NCI-H1417 (cell line): ENCODE data around the gene CYP4V2.
A peak's percentile ranks its signal among the peaks of the same experiment; 100 is the strongest.
"Not testable (repeated sequence)": the region's sequence is repeated elsewhere in the genome, so short reads cannot be mapped to it uniquely, and the experiment has no call there.

Experiments used
- DNase-seq, 3 experiments: peaks; one replicate each; lab custom pipeline; 2025; lab: John Stamatoyannopoulos, UW

CYP4V2 gene

GRCh38 chr4:186228514-186228894, 37.1 kb downstream of the CYP4V2 start:
- DNase-seq: no peak

- DNase-seq: no peak
Observed at GRCh38 chr4:186234367-186234766, 43.0 kb downstream of the CYP4V2 start.

- no peak for DNase-seq
Observed at GRCh38 chr4:186236126-186236525, 44.8 kb downstream of the CYP4V2 start.

DNA sequence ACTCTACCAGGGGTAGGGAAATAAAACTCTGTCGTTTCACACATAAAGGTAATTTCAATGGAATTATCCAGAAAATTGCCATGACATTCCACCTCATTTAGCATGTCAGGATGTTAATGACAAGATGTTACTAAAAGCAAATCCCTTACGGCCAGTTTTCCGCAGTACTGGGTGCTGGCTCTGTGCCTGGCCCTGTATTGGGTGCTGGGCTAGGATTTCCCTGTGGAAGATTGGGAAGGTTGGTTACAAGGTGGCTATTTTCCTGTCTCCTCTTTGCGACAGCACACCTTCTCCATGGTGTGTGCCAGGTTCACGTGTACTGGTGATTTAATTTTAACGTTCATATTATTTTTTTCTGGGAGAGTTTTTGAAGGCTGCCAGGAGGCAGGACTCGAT, 49.1 kb downstream of the CYP4V2 start:
- DNase-seq: no peak

DNA sequence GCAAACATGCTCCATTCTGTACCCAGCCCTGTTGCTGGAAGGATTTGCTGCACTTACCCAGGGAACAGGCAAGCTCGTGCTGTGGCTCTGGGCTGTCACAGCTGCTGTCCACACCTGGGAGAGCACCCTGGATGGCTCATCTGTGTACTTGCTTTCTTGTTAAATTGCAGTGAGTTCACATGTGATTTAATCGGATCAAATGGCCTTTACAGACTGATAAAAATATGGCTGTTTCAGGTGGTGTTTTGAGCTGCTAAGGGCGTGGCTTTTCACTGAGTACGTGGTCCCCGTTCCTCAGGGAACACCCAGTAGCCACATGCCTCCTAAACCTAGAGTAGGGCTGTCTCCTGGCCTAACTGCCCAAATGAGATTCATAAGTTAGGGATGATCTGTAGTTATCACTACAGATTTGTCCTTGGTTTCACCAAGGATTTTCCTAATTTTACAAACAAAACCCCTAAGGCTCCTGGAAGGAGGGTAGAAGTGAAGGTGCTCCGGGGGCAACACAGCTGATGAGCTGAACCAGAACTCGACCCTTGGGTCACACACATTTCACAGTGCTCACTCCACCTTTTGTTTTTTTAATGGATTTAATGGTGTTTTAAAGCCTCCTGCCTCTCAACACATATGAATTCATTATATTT, 49.6 kb downstream of the CYP4V2 start:
- no peak for DNase-seq

- DNase-seq: no peak
Observed at GRCh38 chr4:186241616-186242015, 50.2 kb downstream of the CYP4V2 start.

DNA sequence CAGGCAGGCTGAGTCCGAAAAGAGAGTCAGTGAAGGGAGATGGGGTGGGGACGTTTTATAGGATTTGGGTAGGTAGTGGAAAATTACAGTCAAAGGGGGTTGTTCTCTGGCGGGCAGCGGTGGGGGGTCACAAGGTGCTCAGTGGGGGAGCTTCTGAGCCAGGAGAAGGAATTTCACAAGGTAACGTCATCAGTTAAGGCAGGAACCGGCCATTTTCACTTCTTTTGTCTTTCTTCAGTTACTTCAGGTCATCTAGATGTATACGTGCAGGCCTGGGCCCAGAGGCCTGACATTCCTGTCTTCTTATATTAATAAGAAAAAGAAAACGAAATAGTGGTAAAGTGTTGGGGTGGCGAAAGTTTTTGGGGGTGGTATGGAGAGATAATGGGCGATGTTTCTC, 50.7 kb downstream of the CYP4V2 start:
- DNase-seq: not testable (repeated sequence)

GRCh38 chr4:186243331-186243730, 52.0 kb downstream of the CYP4V2 start:
- DNase-seq: no peak

- DNase-seq: no peak
Observed at GRCh38 chr4:186244835-186245234, 53.5 kb downstream of the CYP4V2 start.

DNA sequence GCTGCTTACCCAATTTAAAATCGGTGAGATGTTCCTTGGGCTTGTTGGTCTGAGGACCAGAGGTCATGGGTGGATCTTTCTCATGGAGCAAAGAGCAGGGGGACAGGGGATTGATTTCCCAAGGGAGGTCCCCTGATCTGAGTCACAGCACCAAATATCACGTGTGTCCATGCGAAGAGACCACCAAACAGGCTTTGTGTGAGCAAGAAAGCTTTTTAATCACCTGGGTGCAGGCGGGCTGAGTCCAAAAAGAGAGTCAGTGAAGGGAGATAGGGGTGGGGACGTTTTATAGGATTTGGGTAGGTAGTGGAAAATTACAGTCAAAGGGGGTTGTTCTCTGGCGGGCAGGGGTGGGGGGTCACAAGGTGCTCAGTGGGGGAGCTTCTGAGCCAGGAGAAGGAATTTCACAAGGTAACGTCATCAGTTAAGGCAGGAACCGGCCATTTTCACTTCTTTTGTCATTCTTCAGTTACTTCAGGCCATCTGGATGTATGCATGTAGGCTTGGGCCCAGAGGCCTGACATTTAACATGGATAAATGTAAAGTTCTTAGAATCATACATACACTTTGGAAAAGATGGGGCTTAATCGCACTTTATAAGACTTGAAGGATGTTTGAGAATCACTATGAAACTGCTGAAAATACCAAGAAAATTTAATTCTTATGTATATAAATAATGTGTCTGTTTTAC, 55.8 kb downstream of the CYP4V2 start:
- DNase-seq: not testable (repeated sequence)

DNA sequence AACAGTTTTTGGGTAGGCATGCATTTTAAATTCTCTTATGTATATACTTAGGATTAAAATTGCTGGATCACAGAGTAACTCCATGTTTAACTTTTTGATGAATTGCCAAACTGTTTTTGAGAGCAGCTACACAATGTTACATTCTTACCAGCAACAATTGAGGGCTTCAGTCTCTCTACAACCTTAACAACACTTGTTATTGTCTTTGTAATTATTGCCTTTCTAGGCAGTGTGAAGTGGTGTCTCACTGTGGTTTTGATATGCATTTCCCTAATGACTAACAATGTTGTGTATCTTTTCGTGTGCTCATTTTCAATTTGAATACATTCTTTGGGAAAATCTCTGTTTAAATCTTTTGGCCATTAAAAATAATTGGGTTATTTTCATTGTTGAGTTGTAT, 57.3 kb downstream of the CYP4V2 start:
- DNase-seq: peak in 1 of 3 experiments; percentile 20

GRCh38 chr4:186249785-186250754, 58.7 kb downstream of the CYP4V2 start:
- DNase-seq: no peak

DNA sequence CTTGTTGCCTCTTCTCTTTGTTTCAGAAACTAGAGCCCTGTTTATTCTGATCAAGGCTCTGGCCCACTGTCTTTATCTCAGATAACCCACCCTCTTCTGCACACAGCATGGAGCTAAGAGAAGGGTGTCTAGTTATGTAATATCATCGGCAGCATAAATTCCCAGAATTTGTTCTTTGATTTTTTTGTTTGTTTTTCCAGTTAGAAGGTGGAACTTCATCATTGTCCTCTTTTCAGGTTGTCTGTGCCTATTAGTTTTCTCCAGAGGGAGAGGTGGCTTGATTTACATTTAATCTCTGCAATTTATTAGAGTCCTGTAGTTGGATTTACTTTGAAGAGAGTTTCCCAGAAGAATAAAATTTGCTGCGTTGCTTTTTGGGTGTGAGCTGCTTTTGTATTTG, 59.4 kb downstream of the CYP4V2 start:
- no peak for DNase-seq

DNA sequence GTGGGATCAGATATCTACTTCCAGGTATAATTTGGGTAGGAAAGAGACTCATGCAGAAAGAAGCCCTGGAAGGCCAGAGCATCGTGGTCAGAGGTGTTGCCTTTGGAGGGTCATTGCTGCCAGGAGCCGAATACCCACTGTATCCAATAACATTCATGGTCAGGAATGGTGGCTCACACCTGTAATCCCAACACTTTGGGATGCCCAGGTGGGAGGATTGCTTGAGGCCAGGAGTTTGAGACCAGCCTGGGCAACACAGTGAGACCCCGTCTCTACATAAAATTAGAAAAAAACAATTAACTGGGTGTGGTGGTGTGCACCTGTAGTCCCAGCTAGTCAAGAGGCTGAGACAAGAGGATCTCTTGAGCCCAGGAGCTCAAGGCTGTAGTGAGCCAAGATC, 63.8 kb downstream of the CYP4V2 start:
- DNase-seq: no peak

GRCh38 chr4:186258216-186258811, 66.9 kb downstream of the CYP4V2 start:
- no peak for DNase-seq

DNA sequence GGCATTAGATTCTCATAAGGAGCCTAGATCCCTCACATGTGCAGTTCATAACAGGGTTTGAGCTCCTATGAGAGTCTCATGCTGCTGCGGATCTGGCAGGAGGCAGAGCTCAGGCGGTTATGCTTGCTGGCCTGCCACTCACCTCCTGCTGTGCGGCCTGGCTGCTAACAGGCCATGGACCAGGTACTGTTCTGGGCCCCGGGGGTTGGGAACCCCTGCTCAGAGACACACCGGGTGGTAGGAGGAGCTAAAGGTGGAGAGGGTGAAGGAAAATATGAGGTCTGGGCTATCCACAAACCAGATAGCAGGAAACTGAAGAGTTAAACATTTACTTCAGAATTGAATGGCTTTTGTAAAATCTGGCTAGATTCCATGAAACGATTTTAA, 68.7 kb downstream of the CYP4V2 start:
- no peak for DNase-seq
